ENCODE measurements around the gene LRRC1.
A peak's percentile ranks its signal among the peaks of the same experiment; 100 is the strongest.

Gene LRRC1

DNA sequence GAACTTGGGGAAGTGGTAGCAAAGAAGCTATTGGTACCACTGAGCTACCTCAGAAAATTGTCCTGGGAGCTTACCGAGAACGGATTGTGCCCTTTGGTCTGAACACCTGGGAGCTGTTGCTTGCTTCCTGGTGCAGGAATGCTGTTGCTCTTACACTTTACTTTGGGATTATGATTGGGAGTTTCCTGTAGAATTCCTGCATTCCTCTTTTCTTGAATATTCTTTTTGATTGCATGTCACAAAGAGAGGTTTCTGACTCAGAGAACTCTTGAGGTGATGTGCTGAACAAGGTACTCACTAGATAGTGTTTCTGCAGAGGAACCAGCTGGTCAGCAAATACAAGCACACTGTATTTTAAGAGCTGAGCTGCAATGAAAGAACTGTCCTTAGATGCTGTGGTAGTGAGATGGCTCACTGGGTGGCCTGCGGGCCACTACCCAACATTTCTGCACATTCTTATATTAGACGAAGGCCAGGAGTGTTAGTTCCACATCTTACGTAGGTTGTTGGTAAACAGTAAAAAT, 35.0 kb downstream of the LRRC1 start:
- H3K27me3 ChIP-seq: no peaks in the 10 kb centered on the region
- 0 out of 22 replicates have a peak, but pooled peaks cover 0 to 5% (median 0%) of the 10 kb centered on the region in 11 experiments for H3K9me3 ChIP-seq (replicated peaks in 1 of 11)
- TF ChIP-seq Cebpa-rat (IDR thresholded peaks at IDR 0.05): no peak
- H3K4me1 ChIP-seq: no peaks in the 10 kb centered on the region
- peaks cover 0 to 9% (median 0%) of the 10 kb centered on the region in 11 experiments; a peak in 1 of 22 replicates for H4K20me1 ChIP-seq
- no peaks in the 10 kb centered on the region for H3K36me3 ChIP-seq
- no peak overlapping the region for H3K9ac ChIP-seq
- H3K4me3 ChIP-seq: no peak overlapping the region
- H3K4me2 ChIP-seq: no peak overlapping the region
- H3K27ac ChIP-seq: no peak overlapping the region

DNA sequence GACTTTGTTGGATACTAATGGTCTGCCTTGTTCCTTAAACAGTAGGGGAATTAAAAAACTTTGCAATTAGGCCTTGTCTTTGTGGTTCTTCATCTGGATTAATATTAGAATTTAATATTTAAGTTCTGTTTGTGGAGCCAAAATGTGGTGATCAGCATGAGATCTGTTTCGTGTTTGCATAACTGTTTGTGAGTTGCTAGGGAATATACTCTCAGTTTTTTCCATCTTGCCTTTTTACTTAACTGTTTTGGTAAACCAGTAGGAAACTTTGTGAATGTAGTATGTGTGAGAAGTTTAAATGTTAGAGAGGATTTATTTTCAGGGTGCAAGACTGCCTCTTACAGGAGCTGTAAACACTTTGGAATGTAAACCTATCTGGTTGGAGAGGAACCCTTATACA, 35.6 kb downstream of the LRRC1 start:
- H3K4me3 ChIP-seq: no peak overlapping the region
- H3K27me3 ChIP-seq: no peaks in the 10 kb centered on the region
- no peak overlapping the region for H3K4me2 ChIP-seq
- no peaks in the 10 kb centered on the region for H3K36me3 ChIP-seq
- no peak overlapping the region for H3K27ac ChIP-seq
- H3K9me3 ChIP-seq (replicated peaks in 1 of 11): 0 out of 22 replicates have a peak, but pooled peaks cover 0 to 2% (median 0%) of the 10 kb centered on the region in 11 experiments
- H3K9ac ChIP-seq: no peak overlapping the region
- no peaks in the 10 kb centered on the region for H3K4me1 ChIP-seq
- TF ChIP-seq Cebpa-rat (IDR thresholded peaks at IDR 0.05): no peak
- peaks cover 0 to 9% (median 0%) of the 10 kb centered on the region in 11 experiments; a peak in 1 of 22 replicates for H4K20me1 ChIP-seq

DNA sequence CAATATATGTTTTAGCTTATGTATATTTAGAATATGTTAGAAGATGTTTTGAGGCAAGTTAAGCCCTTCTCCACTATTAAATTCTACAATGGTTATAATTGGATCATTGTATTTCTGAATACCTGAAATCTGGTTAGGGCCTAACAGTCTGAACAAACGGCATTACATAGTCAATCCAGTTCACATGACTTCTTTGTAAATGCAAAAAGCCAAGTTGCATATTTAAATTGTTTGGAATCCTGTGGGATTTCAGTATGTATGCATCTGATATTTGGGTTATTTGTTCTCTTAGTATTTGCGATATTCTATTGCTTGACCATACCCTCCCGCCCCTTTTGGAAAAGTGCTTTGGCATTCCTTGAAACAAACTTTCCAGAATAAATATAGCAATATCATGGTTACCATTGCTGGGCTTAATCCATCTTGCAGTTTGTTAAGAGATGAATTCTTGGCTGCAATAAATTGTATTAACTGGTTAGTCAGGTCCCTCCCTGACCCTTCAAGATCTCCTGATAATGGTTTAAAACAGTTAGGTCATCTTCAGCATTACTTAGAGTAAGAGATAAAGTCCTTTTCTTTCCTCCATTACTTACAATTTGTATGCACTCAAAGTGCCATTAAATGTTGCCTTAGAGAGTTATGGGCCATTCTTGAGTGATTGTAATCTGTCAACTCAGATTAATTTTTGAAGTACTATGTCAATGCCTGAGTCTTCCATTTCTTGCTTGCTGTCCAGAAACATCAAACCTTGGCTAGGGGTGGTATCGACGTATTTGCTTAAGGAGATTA, 36.5 kb downstream of the LRRC1 start:
- Histone ChIP-seq H3K9me3 (replicated peaks in 1 of 11) (no peaks in the 10 kb centered on the region), H3K36me3 (no peaks in the 10 kb centered on the region; a peak in 1 of 22 replicates), H3K9ac (no peak overlapping the region), H3K4me2 (no peak overlapping the region), H3K4me1 (no peaks in the 10 kb centered on the region), H4K20me1 (peaks cover 0 to 9% (median 0%) of the 10 kb centered on the region in 11 experiments; a peak in 2 of 22 replicates), H3K27ac (no peak overlapping the region), H3K27me3 (no peaks in the 10 kb centered on the region), H3K4me3 (no peak overlapping the region)
- no peak for TF ChIP-seq Cebpa-rat (IDR thresholded peaks at IDR 0.05)

GRCh38 chr6:53831936-53832660, 37.3 kb downstream of the LRRC1 start:
- Histone ChIP-seq H3K9me3 (replicated peaks in 1 of 11) (no peaks in the 10 kb centered on the region), H3K36me3 (no peaks in the 10 kb centered on the region; a peak in 1 of 22 replicates), H3K9ac (no peak overlapping the region), H4K20me1 (peaks cover 0 to 9% (median 0%) of the 10 kb centered on the region in 11 experiments; a peak in 2 of 22 replicates), H3K4me2 (no peak overlapping the region), H3K4me3 (no peak overlapping the region), H3K4me1 (no peaks in the 10 kb centered on the region), H3K27me3 (no peaks in the 10 kb centered on the region), H3K27ac (no peak overlapping the region)
- TF ChIP-seq Cebpa-rat (IDR thresholded peaks at IDR 0.05): no peak

- Histone ChIP-seq H4K20me1 (peaks cover 0 to 9% (median 0%) of the 10 kb centered on the region in 11 experiments; a peak in 2 of 22 replicates), H3K36me3 (no peaks in the 10 kb centered on the region; a peak in 1 of 22 replicates), H3K4me3 (no peak overlapping the region), H3K4me1 (peaks cover 0 to 3% (median under 1%) of the 10 kb centered on the region in 10 experiments; a peak in 2 of 20 replicates), H3K27ac (no peak overlapping the region), H3K27me3 (no peaks in the 10 kb centered on the region), H3K4me2 (no peak overlapping the region), H3K9me3 (replicated peaks in 1 of 11) (no peaks in the 10 kb centered on the region), H3K9ac (no peak overlapping the region)
- no peak for TF ChIP-seq Cebpa-rat (IDR thresholded peaks at IDR 0.05)
Observed at GRCh38 chr6:53833155-53833554, 38.4 kb downstream of the LRRC1 start.

DNA sequence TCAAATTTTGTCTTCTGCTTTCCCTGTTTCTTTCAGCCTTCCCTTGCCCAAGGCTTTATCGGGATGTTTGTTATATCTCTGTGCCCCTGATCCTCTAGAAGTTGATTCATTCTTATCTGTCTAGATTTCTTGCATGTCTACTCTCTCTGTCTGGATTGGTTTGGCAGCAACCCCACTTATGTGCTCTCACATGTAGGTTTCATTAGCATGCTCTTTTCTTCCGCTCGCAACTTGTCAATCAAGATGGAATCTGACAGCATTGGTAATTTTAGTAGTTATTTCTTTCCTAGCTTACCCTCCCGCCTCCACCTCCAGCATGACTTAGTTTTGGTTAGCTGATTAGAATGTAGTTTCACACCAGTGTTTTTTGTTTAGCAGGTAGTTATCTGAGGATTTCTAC, 39.3 kb downstream of the LRRC1 start:
- H3K9me3 ChIP-seq (replicated peaks in 1 of 11): peaks cover 0 to 3% (median 0%) of the 10 kb centered on the region in 11 experiments; a peak in 1 of 22 replicates
- TF ChIP-seq Cebpa-rat (IDR thresholded peaks at IDR 0.05): no peak
- peaks cover 0 to 10% (median 4%) of the 10 kb centered on the region in 10 experiments; a peak in 7 of 20 replicates for H3K4me1 ChIP-seq
- no peak overlapping the region for H3K4me2 ChIP-seq
- no peaks in the 10 kb centered on the region for H3K27me3 ChIP-seq
- no peaks in the 10 kb centered on the region; a peak in 1 of 22 replicates for H3K36me3 ChIP-seq
- H3K9ac ChIP-seq: no peak overlapping the region
- H4K20me1 ChIP-seq: peaks cover 0 to 9% (median 0%) of the 10 kb centered on the region in 11 experiments; a peak in 2 of 22 replicates
- no peak overlapping the region for H3K27ac ChIP-seq
- H3K4me3 ChIP-seq: no peak overlapping the region

- no peak overlapping the region for H3K4me2 ChIP-seq
- no peak overlapping the region for H3K9ac ChIP-seq
Observed at GRCh38 chr6:53837865-53838769, 43.3 kb downstream of the LRRC1 start.

GRCh38 chr6:53840027-53840426, 45.2 kb downstream of the LRRC1 start:
- Histone ChIP-seq H3K27ac (no peak overlapping the region), H3K9ac (no peak overlapping the region), H3K4me3 (peak overlapping the region in 1 of 10 experiments; percentile 15; a peak in 1 of 20 replicates), H3K4me1 (peaks cover 0 to 26% (median 13%) of the 10 kb centered on the region in 10 experiments; a peak in 16 of 20 replicates), H3K9me3 (replicated peaks in 1 of 11) (peaks cover 16 to 33% (median 23%) of the 10 kb centered on the region in 11 experiments), H3K27me3 (no peaks in the 10 kb centered on the region), H3K36me3 (peaks cover 0 to 25% (median 0%) of the 10 kb centered on the region in 11 experiments; a peak in 8 of 22 replicates), H4K20me1 (no peaks in the 10 kb centered on the region; a peak in 1 of 22 replicates), H3K4me2 (no peak overlapping the region)
- no peak for TF ChIP-seq Cebpa-rat (IDR thresholded peaks at IDR 0.05)

More at GRCh38 chr6:53837865-53838769, 43.3 kb downstream of the LRRC1 start:
- Histone ChIP-seq H3K9me3 (replicated peaks in 1 of 11) (peaks cover 16 to 33% (median 23%) of the 10 kb centered on the region in 11 experiments), H3K27ac (no peak overlapping the region), H3K27me3 (no peaks in the 10 kb centered on the region), H3K4me3 (no peak overlapping the region), H3K4me1 (peaks cover 0 to 10% (median 4%) of the 10 kb centered on the region in 10 experiments; a peak in 7 of 20 replicates), H4K20me1 (no peaks in the 10 kb centered on the region; a peak in 1 of 22 replicates), H3K36me3 (peaks cover 0 to 25% (median 0%) of the 10 kb centered on the region in 11 experiments; a peak in 8 of 22 replicates)
- no peak for TF ChIP-seq Cebpa-rat (IDR thresholded peaks at IDR 0.05)
